Measurements from ENCODE around the gene CHCHD10.

The CHCHD10 gene

GRCh38 chr22:23769321-23769965, 1.7 kb upstream of the CHCHD10 start:
- DNase-seq = peak; percentile 28

- DNase-seq = no peak
These were observed 484 bp downstream of the CHCHD10 start for GRCh38 chr22:23767303-23767672.

- no peak for DNase-seq
These were observed 2.6 kb downstream of the CHCHD10 start for GRCh38 chr22:23764899-23765881.

GRCh38 chr22:23763954-23764353, 3.8 kb downstream of the CHCHD10 start:
- DNase-seq = no peak

GRCh38 chr22:23763579-23763945, 4.2 kb downstream of the CHCHD10 start:
- DNase-seq = no peak

- no peak for DNase-seq
These were observed 4.8 kb downstream of the CHCHD10 start, which contains the start of gene C22orf15 for GRCh38 chr22:23762842-23763578. Gene C22orf15, plus strand, starts transcription at chr22:23762990. Its CDS starts 317 bp downstream, at chr22:23763307.

GRCh38 chr22:23760056-23760455, 7.7 kb downstream of the CHCHD10 start:
- DNase-seq = no peak

- no peak for DNase-seq
These were observed 8.2 kb downstream of the CHCHD10 start for GRCh38 chr22:23759566-23759965.

GRCh38 chr22:23756891-23757290, 10.9 kb downstream of the CHCHD10 start:
- DNase-seq = no peak

- no peak for DNase-seq
These were observed 12.1 kb downstream of the CHCHD10 start for GRCh38 chr22:23755711-23756110.

GRCh38 chr22:23754980-23755636, 12.7 kb downstream of the CHCHD10 start:
- DNase-seq = peak; percentile 78

- no peak for DNase-seq
These were observed 13.4 kb downstream of the CHCHD10 start, which contains the start of gene VPREB3 for GRCh38 chr22:23754220-23754919. Gene VPREB3, minus strand, starts transcription at chr22:23754425. Its CDS starts 62 bp downstream, at chr22:23754363.

GRCh38 chr22:23753385-23753784, 14.4 kb downstream of the CHCHD10 start:
- no peak for DNase-seq

- DNase-seq = no peak
These were observed 15.0 kb downstream of the CHCHD10 start for GRCh38 chr22:23752750-23753149.

GRCh38 chr22:23752090-23752691, 15.6 kb downstream of the CHCHD10 start:
- no peak for DNase-seq

- DNase-seq = no peak
These were observed 16.3 kb downstream of the CHCHD10 start for GRCh38 chr22:23751441-23751996.

- peak; percentile 87 for DNase-seq
These were observed 16.9 kb downstream of the CHCHD10 start, which contains the start of gene ZNF70 for GRCh38 chr22:23750714-23751440. Gene ZNF70, minus strand, starts transcription at chr22:23751112. Its CDS starts 5,972 bp downstream, at chr22:23745140.

- no peak for DNase-seq
These were observed 17.4 kb downstream of the CHCHD10 start for GRCh38 chr22:23750367-23750713.

GRCh38 chr22:23749841-23750301, 17.9 kb downstream of the CHCHD10 start:
- DNase-seq = no peak

GRCh38 chr22:23745791-23746190, 22.0 kb downstream of the CHCHD10 start:
- no peak for DNase-seq
